Right lobe of liver (tissue), 4 donors: ENCODE results near the gene SLC15A1.

Source experiments
- POLR2A ChIP-seq: fragments of 450-650 bp; IDR thresholded peaks from one replicate; pipeline ENCODE4 v1.6.1; 2017; ENCODE audit warnings: antibody characterized with exemption, mild to moderate bottlenecking
- TF ChIP-seq, protein P1 (sequence below), 4 donors: fragments of 200-600 bp in 3 of 4; fragments of 450-650 bp in 1 of 4; IDR thresholded peaks; one replicate each; pipeline versions ENCODE4 v1.5.1 to v1.8.0; 2016 to 2022; ENCODE audit warnings: antibody characterized with exemption in 4 of 4, mild to moderate bottlenecking in 2 of 4
- donor health status: DM: no; HTN: no; CAD: no.
- donor health status: DM: no; HTN: no; CAD: no.
- donor health status: DM: no; HTN: yes; CAD: no.

DNA sequence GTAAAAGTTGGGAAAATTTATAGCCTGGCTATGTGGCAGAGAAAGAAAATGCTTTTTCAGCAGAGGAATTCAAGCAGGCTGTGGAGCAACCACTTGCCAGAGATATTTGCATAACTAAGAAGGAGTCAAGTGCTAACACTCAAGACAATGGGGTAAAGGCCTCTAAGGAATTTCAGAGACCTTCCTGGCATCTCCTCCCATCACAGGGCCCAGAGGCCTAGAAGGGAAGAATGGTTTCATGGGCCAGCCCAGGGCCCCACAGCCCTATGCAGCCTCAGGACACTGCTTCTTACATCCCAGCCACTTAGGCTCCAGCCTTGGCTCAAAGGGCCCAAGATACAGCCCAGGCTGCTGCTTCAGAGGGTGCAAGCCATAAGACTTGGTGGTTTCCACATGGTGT, 14.3 kb downstream of the SLC15A1 start:
- TF ChIP-seq, protein P1, sequence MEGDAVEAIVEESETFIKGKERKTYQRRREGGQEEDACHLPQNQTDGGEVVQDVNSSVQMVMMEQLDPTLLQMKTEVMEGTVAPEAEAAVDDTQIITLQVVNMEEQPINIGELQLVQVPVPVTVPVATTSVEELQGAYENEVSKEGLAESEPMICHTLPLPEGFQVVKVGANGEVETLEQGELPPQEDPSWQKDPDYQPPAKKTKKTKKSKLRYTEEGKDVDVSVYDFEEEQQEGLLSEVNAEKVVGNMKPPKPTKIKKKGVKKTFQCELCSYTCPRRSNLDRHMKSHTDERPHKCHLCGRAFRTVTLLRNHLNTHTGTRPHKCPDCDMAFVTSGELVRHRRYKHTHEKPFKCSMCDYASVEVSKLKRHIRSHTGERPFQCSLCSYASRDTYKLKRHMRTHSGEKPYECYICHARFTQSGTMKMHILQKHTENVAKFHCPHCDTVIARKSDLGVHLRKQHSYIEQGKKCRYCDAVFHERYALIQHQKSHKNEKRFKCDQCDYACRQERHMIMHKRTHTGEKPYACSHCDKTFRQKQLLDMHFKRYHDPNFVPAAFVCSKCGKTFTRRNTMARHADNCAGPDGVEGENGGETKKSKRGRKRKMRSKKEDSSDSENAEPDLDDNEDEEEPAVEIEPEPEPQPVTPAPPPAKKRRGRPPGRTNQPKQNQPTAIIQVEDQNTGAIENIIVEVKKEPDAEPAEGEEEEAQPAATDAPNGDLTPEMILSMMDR (IDR thresholded peaks at IDR 0.05) = no peak
- no peak for TF ChIP-seq POLR2A
